Trophoblast cell (in vitro differentiated cells and primary cell): Measurements from ENCODE around the gene PRKCH.
A peak's percentile ranks its signal among the peaks of the same experiment; 100 is the strongest.

ENCODE experiments used
- DNase-seq, 2 donors: peaks; one replicate each; pipeline ENCODE4 v3.0.0-alpha.2; 2016
- H2AFZ ChIP-seq: 2 replicates; pipeline ENCODE4 v1.6.1; 2013; ENCODE audit warnings: low read length, moderate library complexity, mild to moderate bottlenecking; ENCODE audit not compliant: insufficient read depth, poor library complexity
- H2AK5ac ChIP-seq: 2 replicates; pipeline ENCODE4 v1.6.1; 2013; ENCODE audit warnings: mild to moderate bottlenecking, low read length
- H2BK120ac ChIP-seq: 2 replicates; pipeline ENCODE4 v1.6.1; 2013; ENCODE audit warnings: low read length, mild to moderate bottlenecking, moderate library complexity; ENCODE audit not compliant: insufficient read depth, poor library complexity
- H2BK12ac ChIP-seq: 2 replicates; pipeline ENCODE4 v1.6.1; 2013; ENCODE audit warnings: mild to moderate bottlenecking, low read length, moderate library complexity
- H2BK5ac ChIP-seq: 2 replicates; pipeline ENCODE4 v1.6.1; 2013; ENCODE audit warnings: low read length, low read depth, moderate library complexity, mild to moderate bottlenecking; ENCODE audit not compliant: poor library complexity
- H3K14ac ChIP-seq: 2 replicates; pipeline ENCODE4 v1.6.1; 2013; ENCODE audit warnings: mild to moderate bottlenecking, low read length
- H3K18ac ChIP-seq: 2 replicates; pipeline ENCODE4 v1.6.1; 2013; ENCODE audit warnings: mild to moderate bottlenecking, low read length
- H3K23ac ChIP-seq: 2 replicates; pipeline ENCODE4 v1.6.1; 2013; ENCODE audit warnings: low read length
- H3K27ac ChIP-seq: 2 replicates; pipeline ENCODE4 v1.5.1; 2013; ENCODE audit warnings: low read depth, mild to moderate bottlenecking, inconsistent platforms, low read length, moderate library complexity
- H3K27me3 ChIP-seq: 2 replicates; pipeline ENCODE4 v1.6.1; 2013; ENCODE audit warnings: inconsistent platforms, mild to moderate bottlenecking, low read length, moderate library complexity; ENCODE audit not compliant: insufficient read depth
- H3K36me3 ChIP-seq, 2 experiments: 1 replicate in 1 of 2; 2 replicates in 1 of 2; pipeline ENCODE4 v1.6.1; 2013; ENCODE audit warnings: low read length in 2 of 2, mild to moderate bottlenecking in 2 of 2, moderate library complexity in 1 of 2; ENCODE audit not compliant: insufficient read depth in 2 of 2, control insufficient read depth in 1 of 2
- H3K4ac ChIP-seq: 2 replicates; pipeline ENCODE4 v1.6.1; 2013; ENCODE audit warnings: low read depth, mild to moderate bottlenecking, low read length, moderate library complexity
- H3K4me1 ChIP-seq, 2 experiments: 1 replicate in 1 of 2; 2 replicates in 1 of 2; pipeline ENCODE4 v1.6.1; 2013; ENCODE audit warnings: low read length in 2 of 2, mild to moderate bottlenecking in 2 of 2, moderate library complexity in 1 of 2; ENCODE audit not compliant: insufficient read depth in 2 of 2, control insufficient read depth in 1 of 2
- H3K4me2 ChIP-seq: 2 replicates; pipeline ENCODE4 v1.6.1; 2013; ENCODE audit warnings: inconsistent platforms, mild to moderate bottlenecking, low read length, moderate library complexity
- H3K4me3 ChIP-seq: 2 replicates; pipeline ENCODE4 v1.5.1; 2013; ENCODE audit warnings: mild to moderate bottlenecking, low read depth, low read length, inconsistent platforms
- H3K79me1 ChIP-seq: one replicate; pipeline ENCODE4 v1.6.1; 2013; ENCODE audit warnings: low read length
- H3K79me2 ChIP-seq: 2 replicates; pipeline ENCODE4 v1.6.1; 2013; ENCODE audit warnings: low read length, mild to moderate bottlenecking; ENCODE audit not compliant: control insufficient read depth, insufficient read depth, poor library complexity
- H3K9ac ChIP-seq: 2 replicates; pipeline ENCODE4 v1.6.1; 2013; ENCODE audit warnings: mild to moderate bottlenecking, low read length
- H3K9me3 ChIP-seq: 2 replicates; pipeline ENCODE4 v1.6.1; 2013; ENCODE audit warnings: low read depth, mild to moderate bottlenecking, control low read depth, inconsistent platforms, low read length; ENCODE audit not compliant: insufficient read depth
- H4K12ac ChIP-seq: 2 replicates; pipeline ENCODE4 v1.6.1; 2013; ENCODE audit warnings: low read depth, mild to moderate bottlenecking, low read length, moderate library complexity
- H4K8ac ChIP-seq: 2 replicates; pipeline ENCODE4 v1.6.1; 2013; ENCODE audit warnings: low read depth, mild to moderate bottlenecking, low read length, moderate library complexity
- H4K91ac ChIP-seq: one replicate; pipeline ENCODE4 v1.6.1; 2013; ENCODE audit warnings: low read depth, mild to moderate bottlenecking, low read length, moderate library complexity
- WGBS: extraction: QIAGEN DNeasy Blood & Tissue Kit; methylation state at CpG from one replicate; pipeline ENCODE4 v1.1.7; 2013; ENCODE audit warnings: missing lambda C conversion rate; ENCODE audit not compliant: insufficient read length, insufficient coverage; ENCODE audit errors: extremely low coverage; 5-methylcytosine and 5-hydroxymethylcytosine counted together

The PRKCH gene

GRCh38 chr14:61516964-61517653 is 195.7 kb downstream of the PRKCH start:
- Histone ChIP-seq H4K91ac (peak overlapping the region; percentile 5), H3K14ac (peak overlapping the region; percentile 1), H3K27me3 (no peaks in the 10 kb centered on the region), H2BK120ac (no peak overlapping the region), H2AFZ (no peak overlapping the region), H4K12ac (no peak overlapping the region), H3K36me3 (peaks cover 0 to 2% of the 10 kb centered on the region in 2 experiments), H3K18ac (peak overlapping the region; percentile 5), H3K4me1 (peaks cover 33 to 39% of the 10 kb centered on the region in 2 experiments), H3K79me2 (peaks cover 2% of the 10 kb centered on the region), H3K9ac (no peak overlapping the region), H3K79me1 (peaks cover 33% of the 10 kb centered on the region), H2BK12ac (peak overlapping the region; percentile 7), H3K23ac (no peak overlapping the region), H3K4me2 (no peak overlapping the region), H3K27ac (peak overlapping the region; percentile 25), H2BK5ac (peak overlapping the region; percentile 2), H3K9me3 (no peaks in the 10 kb centered on the region), H3K4ac (no peak overlapping the region), H3K4me3 (no peak overlapping the region), H2AK5ac (no peak overlapping the region), H4K8ac (no peak overlapping the region)
- no CpG with 5 or more reads among the region's 9 CpGs for WGBS
- DNase-seq: no peak

DNA sequence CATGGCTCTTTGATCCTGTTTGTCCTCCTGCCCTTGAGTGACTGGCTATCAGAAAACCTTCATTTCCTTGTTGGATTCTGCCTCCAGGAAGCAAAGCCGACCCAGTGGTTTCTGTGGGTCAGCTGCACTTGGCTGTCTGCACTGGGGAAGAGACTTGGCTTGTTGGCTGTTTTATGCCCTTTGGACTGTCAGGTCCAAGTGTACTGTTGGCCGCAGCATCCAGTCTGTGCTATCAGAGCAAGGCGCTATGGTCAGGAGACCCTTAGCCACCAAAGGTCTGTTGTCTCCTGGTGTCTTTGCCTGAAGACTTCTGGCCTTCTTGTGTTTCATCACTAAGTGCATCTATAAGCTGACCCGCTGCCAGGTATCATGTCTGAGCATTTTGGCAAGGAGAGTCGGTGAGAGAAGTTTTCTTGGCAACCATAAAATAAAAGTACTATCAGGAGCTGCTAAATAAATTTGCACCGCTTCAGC is 196.6 kb downstream of the PRKCH start:
- Histone ChIP-seq H2AK5ac (no peak overlapping the region), H2AFZ (no peak overlapping the region), H3K4me3 (peak overlapping the region; percentile 10), H3K4ac (peak overlapping the region; percentile 13), H3K9me3 (no peaks in the 10 kb centered on the region), H4K12ac (no peak overlapping the region), H3K79me1 (peaks cover 35% of the 10 kb centered on the region), H3K4me1 (peaks cover 30 to 39% of the 10 kb centered on the region in 2 experiments), H4K8ac (no peak overlapping the region), H3K23ac (no peak overlapping the region), H3K18ac (no peak overlapping the region), H3K27me3 (no peaks in the 10 kb centered on the region), H2BK12ac (peak overlapping the region; percentile 23), H2BK120ac (no peak overlapping the region), H3K36me3 (peaks cover 0 to 1% of the 10 kb centered on the region in 2 experiments), H3K27ac (no peak overlapping the region), H3K14ac (peak overlapping the region; percentile 16), H4K91ac (peak overlapping the region; percentile 23), H3K4me2 (no peak overlapping the region), H2BK5ac (no peak overlapping the region), H3K9ac (no peak overlapping the region), H3K79me2 (peaks cover 2% of the 10 kb centered on the region)
- DNase-seq: no peak
- WGBS: no CpG with 5 or more reads among the region's 6 CpGs

DNA sequence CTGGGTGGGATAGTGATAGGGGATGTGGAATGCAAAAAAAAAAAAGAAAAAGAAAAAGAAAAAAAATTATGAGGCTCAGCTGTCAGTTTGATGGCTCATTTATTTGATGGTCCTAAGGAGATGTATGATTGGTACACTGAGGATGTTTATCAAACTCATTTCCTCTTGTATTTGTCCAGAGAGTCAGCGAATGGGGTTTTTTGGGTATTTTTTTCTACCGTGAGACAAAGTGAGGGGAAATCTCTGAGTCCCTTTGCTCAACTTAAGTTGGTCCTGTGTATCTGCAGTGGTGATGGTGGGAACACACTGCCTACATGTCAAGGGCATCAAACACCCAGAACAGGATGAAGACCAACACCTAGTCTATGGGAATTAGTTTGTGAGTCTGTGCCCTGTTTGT is 197.0 kb downstream of the PRKCH start:
- Histone ChIP-seq H3K79me2 (peaks cover 2% of the 10 kb centered on the region), H3K9ac (no peak overlapping the region), H4K8ac (no peak overlapping the region), H3K36me3 (no peaks in the 10 kb centered on the region), H2BK120ac (no peak overlapping the region), H3K4ac (no peak overlapping the region), H3K27ac (no peak overlapping the region), H4K12ac (no peak overlapping the region), H2AFZ (no peak overlapping the region), H2BK5ac (no peak overlapping the region), H3K14ac (no peak overlapping the region), H3K4me3 (no peak overlapping the region), H3K4me1 (peaks cover 26 to 35% of the 10 kb centered on the region in 2 experiments), H3K4me2 (no peak overlapping the region), H3K27me3 (no peaks in the 10 kb centered on the region), H2BK12ac (no peak overlapping the region), H2AK5ac (no peak overlapping the region), H4K91ac (no peak overlapping the region), H3K9me3 (no peaks in the 10 kb centered on the region), H3K79me1 (peaks cover 32% of the 10 kb centered on the region), H3K23ac (no peak overlapping the region), H3K18ac (no peak overlapping the region)
- no peak for DNase-seq
- no CpG with 5 or more reads among the region's 2 CpGs for WGBS

DNA sequence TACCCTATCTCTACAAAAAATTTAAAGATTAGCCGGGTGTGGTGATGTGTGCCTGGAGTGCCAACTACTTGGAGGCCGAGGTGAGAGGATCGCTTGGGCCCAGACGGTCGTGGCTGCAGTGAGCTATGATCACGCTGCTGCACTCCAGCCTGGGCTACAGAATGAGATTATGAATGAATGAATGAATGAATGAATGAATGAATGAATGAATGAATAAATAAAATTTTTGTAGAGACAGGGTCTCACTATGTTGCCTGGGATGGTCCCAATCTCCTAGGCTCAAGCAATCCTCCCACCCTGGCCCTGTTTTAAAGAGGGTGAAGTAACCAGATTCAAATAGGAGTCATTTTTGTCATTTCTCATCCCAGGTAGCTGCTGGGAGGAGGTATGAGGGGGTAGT is 197.7 kb downstream of the PRKCH start:
- H3K27ac ChIP-seq: no peak overlapping the region
- no peak overlapping the region for H3K18ac ChIP-seq
- no CpG with 5 or more reads among the region's 6 CpGs for WGBS
- peaks cover 2% of the 10 kb centered on the region for H3K79me2 ChIP-seq
- no peak overlapping the region for H2AFZ ChIP-seq
- no peaks in the 10 kb centered on the region for H3K9me3 ChIP-seq
- no peak overlapping the region for H2BK120ac ChIP-seq
- no peak overlapping the region for H3K23ac ChIP-seq
- no peak overlapping the region for H4K12ac ChIP-seq
- H3K79me1 ChIP-seq: peaks cover 27% of the 10 kb centered on the region
- H3K4me3 ChIP-seq: no peak overlapping the region
- H3K36me3 ChIP-seq: no peaks in the 10 kb centered on the region
- no peak overlapping the region for H2BK5ac ChIP-seq
- peak overlapping the region; percentile 34 for H2BK12ac ChIP-seq
- no peak overlapping the region for H4K91ac ChIP-seq
- no peak for DNase-seq
- H3K9ac ChIP-seq: no peak overlapping the region
- H3K4me1 ChIP-seq: peaks cover 21 to 30% of the 10 kb centered on the region in 2 experiments
- no peak overlapping the region for H2AK5ac ChIP-seq
- no peak overlapping the region for H3K14ac ChIP-seq
- H4K8ac ChIP-seq: no peak overlapping the region
- H3K27me3 ChIP-seq: no peaks in the 10 kb centered on the region
- H3K4me2 ChIP-seq: no peak overlapping the region
- no peak overlapping the region for H3K4ac ChIP-seq
